Keratinocyte (primary cell): ENCODE measurements around the gene PPP1R12A. TPM values are rescaled to one million over a fixed set of nuclear protein-coding genes. Genes with fewer than 3 reads are reported as not detected.
A peak's percentile ranks its signal among the peaks of the same experiment; 100 is the strongest.

Source experiments
- DNase-seq: peaks from one replicate; pipeline ENCODE4 v3.0.0-alpha.2; 2011; ENCODE audit warnings: low read depth, missing footprints, low spot score
- FAIRE-seq: peaks from 2 replicates; lab custom pipeline; 2011; peaks lifted over from hg19 to GRCh38; lab: Jason Lieb, UNC
- H2AFZ ChIP-seq: 2 replicates; pipeline ENCODE4 v1.6.0; 2012; ENCODE audit warnings: low read length, control low read depth, inconsistent platforms; ENCODE audit not compliant: control insufficient read depth
- H3K27ac ChIP-seq: 2 replicates; pipeline ENCODE4 v1.5.1; 2011; ENCODE audit warnings: low read length; ENCODE audit not compliant: control insufficient read depth, insufficient read depth
- H3K27me3 ChIP-seq: 3 replicates; pipeline ENCODE4 v1.6.0; 2011; ENCODE audit warnings: low read length; ENCODE audit not compliant: control insufficient read depth, insufficient read depth; ENCODE audit errors: extremely low read depth
- H3K36me3 ChIP-seq, 2 experiments: 2 replicates in 1 of 2; 3 replicates in 1 of 2; pipeline ENCODE4 v1.5.1; 2011; ENCODE audit warnings: low read length in 2 of 2, mild to moderate bottlenecking in 1 of 2; ENCODE audit not compliant: control insufficient read depth in 2 of 2, insufficient read depth in 2 of 2; ENCODE audit errors: extremely low read depth in 1 of 2
- H3K4me1 ChIP-seq: 3 replicates; pipeline ENCODE4 v1.5.1; 2011; ENCODE audit warnings: low read length; ENCODE audit not compliant: control insufficient read depth, insufficient read depth; ENCODE audit errors: extremely low read depth
- H3K4me2 ChIP-seq: 3 replicates; pipeline ENCODE4 v1.6.0; 2011; ENCODE audit warnings: low read depth, low read length; ENCODE audit not compliant: control insufficient read depth, insufficient read depth; ENCODE audit errors: extremely low read depth
- H3K4me3 ChIP-seq, 3 experiments: fragments of 200-600 bp in 1 of 3; sonication (generic) in 1 of 3; 2 replicates in 2 of 3; 3 replicates in 1 of 3; pipeline ENCODE4 v1.5.1; 2011 to 2016; ENCODE audit warnings: low read length in 3 of 3, mild to moderate bottlenecking in 3 of 3, control low read depth in 2 of 3, inconsistent platforms in 1 of 3, low read depth in 1 of 3, mixed read lengths in 1 of 3, mixed run types in 1 of 3, moderate library complexity in 1 of 3; ENCODE audit not compliant: control insufficient read depth in 2 of 3, insufficient read depth in 2 of 3; ENCODE audit errors: extremely low read depth in 1 of 3
- H3K79me2 ChIP-seq: 2 replicates; pipeline ENCODE4 v1.6.0; 2012; ENCODE audit warnings: low read length; ENCODE audit not compliant: control insufficient read depth, insufficient read depth
- H3K9ac ChIP-seq: 3 replicates; pipeline ENCODE4 v1.6.0; 2011; ENCODE audit warnings: low read length; ENCODE audit not compliant: control insufficient read depth, insufficient read depth; ENCODE audit errors: extremely low read depth
- H3K9me1 ChIP-seq: 3 replicates; pipeline ENCODE4 v1.6.0; 2011; ENCODE audit warnings: low read length; ENCODE audit not compliant: control insufficient read depth, insufficient read depth; ENCODE audit errors: extremely low read depth
- H3K9me3 ChIP-seq: 2 replicates; pipeline ENCODE4 v1.5.1; 2012; ENCODE audit warnings: low read depth, low read length; ENCODE audit not compliant: control insufficient read depth
- H4K20me1 ChIP-seq: 3 replicates; pipeline ENCODE4 v1.6.0; 2011; ENCODE audit warnings: low read length; ENCODE audit not compliant: control insufficient read depth, insufficient read depth; ENCODE audit errors: extremely low read depth
- EZH2 ChIP-seq: IDR thresholded peaks from one replicate; pipeline ENCODE4 v1.6.1; 2012; ENCODE audit warnings: inconsistent platforms, mild to moderate bottlenecking, low read length, moderate library complexity
- dilution Hi-C: fragments of 300-500 bp; cut with MboI; formaldehyde crosslinking; loops from one replicate; pipeline ENCODE4 v1.7.0; 2020; ENCODE audit warnings: low sequenced_read_pairs; ENCODE audit not compliant: extremely low pct_ligation_motif_present
- polyA plus RNA-seq, 5 experiments: library from polyadenylated mRNA; depleted of rRNA in 3 of 5; stranded (reverse) in 3 of 5; stranded (forward) in 1 of 5; unstranded in 1 of 5; fragments of >200 nt; gene quantifications; 1 replicate in 1 of 5; 2 replicates in 3 of 5; 3 replicates in 1 of 5; pipeline versions ENCODE4 v1.2.1 to v1.2.3, GENCODE V29; 2011 to 2012; ENCODE audit warnings: missing spikeins in 2 of 5, low read depth in 1 of 5, low replicate concordance in 1 of 5
- TF ChIP-seq, protein P1 (sequence below), 3 experiments: IDR thresholded peaks in 1 of 3; conservative IDR thresholded peaks in 1 of 3; optimal IDR thresholded peaks in 1 of 3; 2 replicates in 2 of 3; 3 replicates in 1 of 3; pipeline versions ENCODE3 to v1.5.1; 2011; ENCODE audit warnings: low read length in 3 of 3, mild to moderate bottlenecking in 3 of 3, moderate library complexity in 2 of 3, control low read depth in 1 of 3, inconsistent platforms in 1 of 3; ENCODE audit not compliant: insufficient read depth in 2 of 3; ENCODE audit errors: extremely low read depth in 1 of 3

PPP1R12A gene
- polyA plus RNA-seq, 1 donor (not counting 4 experiments of a cell fraction or from before 2014, with no cell fraction given), result 45.2 TPM

DNA sequence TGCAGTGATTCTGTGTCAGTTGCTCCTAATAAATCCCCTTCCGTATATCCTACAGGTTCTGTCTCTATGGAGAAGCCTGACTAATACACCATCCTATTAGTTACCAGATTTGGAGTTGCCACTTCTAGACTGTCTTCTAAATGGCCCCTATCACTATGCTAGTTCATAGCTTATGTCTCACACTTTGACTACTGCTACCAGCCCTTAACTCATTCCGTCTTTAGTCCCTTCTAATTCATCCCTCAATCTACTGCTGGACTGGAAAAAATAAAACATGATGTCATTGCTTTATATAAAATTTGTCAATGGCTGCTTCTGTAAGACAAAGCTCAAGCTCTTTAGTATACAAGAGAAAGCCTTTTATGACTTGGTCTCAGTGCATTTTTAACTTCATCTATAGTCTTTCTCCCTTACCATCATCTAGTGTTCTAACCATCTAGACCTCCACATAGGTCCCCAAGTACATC, 99.5 kb downstream of the PPP1R12A start:
- Histone ChIP-seq H3K4me2 (no peak overlapping the region), H4K20me1 (no peaks in the 10 kb centered on the region), H3K9me1 (no peaks in the 10 kb centered on the region), H3K79me2 (peaks cover 32% of the 10 kb centered on the region), H3K27ac (no peak overlapping the region), H3K4me1 (no peaks in the 10 kb centered on the region), H3K36me3 (peaks cover 0 to 6% of the 10 kb centered on the region in 2 experiments), H2AFZ (no peak overlapping the region), H3K9ac (no peak overlapping the region), H3K4me3 (no peak overlapping the region), H3K9me3 (peaks cover 11% of the 10 kb centered on the region), H3K27me3 (no peaks in the 10 kb centered on the region)
- TF ChIP-seq EZH2, result no peak
- TF ChIP-seq, protein P1, sequence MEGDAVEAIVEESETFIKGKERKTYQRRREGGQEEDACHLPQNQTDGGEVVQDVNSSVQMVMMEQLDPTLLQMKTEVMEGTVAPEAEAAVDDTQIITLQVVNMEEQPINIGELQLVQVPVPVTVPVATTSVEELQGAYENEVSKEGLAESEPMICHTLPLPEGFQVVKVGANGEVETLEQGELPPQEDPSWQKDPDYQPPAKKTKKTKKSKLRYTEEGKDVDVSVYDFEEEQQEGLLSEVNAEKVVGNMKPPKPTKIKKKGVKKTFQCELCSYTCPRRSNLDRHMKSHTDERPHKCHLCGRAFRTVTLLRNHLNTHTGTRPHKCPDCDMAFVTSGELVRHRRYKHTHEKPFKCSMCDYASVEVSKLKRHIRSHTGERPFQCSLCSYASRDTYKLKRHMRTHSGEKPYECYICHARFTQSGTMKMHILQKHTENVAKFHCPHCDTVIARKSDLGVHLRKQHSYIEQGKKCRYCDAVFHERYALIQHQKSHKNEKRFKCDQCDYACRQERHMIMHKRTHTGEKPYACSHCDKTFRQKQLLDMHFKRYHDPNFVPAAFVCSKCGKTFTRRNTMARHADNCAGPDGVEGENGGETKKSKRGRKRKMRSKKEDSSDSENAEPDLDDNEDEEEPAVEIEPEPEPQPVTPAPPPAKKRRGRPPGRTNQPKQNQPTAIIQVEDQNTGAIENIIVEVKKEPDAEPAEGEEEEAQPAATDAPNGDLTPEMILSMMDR (optimal IDR thresholded peaks at IDR 0.05 in 1 of 3, IDR thresholded peaks at IDR 0.05 in 1 of 3, conservative IDR thresholded peaks at IDR 0.05 in 1 of 3; ENCODE audit: extremely low read depth in 1 of 3, insufficient read depth in 2 of 3, low read length in 3 of 3), result no peak
- DNase-seq (no peak), FAIRE-seq (peak; percentile 17)
- dilution Hi-C loops, result no loop called here

DNA sequence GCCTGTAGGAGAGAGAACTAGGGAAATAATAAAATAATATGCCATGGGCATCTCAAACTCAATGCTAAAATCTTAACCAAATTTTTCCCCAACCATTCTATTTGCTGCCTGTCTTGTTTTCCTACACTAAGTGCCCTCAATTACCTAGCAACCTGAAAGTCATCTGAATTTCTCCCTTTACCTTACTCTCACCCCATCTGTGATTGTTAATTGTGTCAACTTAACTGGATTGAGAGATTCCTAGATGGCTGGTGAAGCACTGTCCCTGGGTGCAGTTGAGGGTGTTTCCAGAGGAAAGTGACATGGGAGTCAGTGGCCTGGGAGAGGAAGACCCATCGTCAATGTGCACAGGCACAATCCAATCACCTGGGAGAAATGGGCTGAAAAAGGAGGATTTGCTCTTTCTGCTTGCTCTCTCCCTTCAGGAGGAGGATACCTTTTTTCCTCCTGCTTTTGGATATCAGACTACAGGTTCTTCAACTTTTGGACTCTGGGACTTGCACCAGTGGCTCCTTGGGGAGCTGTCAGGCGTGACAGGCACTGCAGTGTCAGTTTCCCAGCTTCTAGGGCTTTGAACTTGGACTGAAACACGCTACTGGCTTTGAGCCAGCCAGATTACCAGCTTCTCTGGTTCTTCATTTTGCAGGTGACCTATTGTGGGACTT, 100.1 kb downstream of the PPP1R12A start:
- no peak overlapping the region for H3K27ac ChIP-seq
- H3K79me2 ChIP-seq, result peaks cover 32% of the 10 kb centered on the region

More for the DNA sequence above, 100.1 kb downstream of the PPP1R12A start:
- FAIRE-seq (no peak), DNase-seq (no peak)
- Histone ChIP-seq H3K27me3 (no peaks in the 10 kb centered on the region), H3K36me3 (peaks cover 0 to 6% of the 10 kb centered on the region in 2 experiments), H3K9ac (no peak overlapping the region), H3K9me3 (peaks cover 11% of the 10 kb centered on the region), H3K4me3 (no peak overlapping the region), H3K4me1 (no peaks in the 10 kb centered on the region), H3K4me2 (no peak overlapping the region), H4K20me1 (no peaks in the 10 kb centered on the region), H2AFZ (no peak overlapping the region), H3K9me1 (no peaks in the 10 kb centered on the region)
- dilution Hi-C loops, result no loop called here
- no peak for TF ChIP-seq EZH2
- TF ChIP-seq, protein P1 (optimal IDR thresholded peaks at IDR 0.05 in 1 of 3, IDR thresholded peaks at IDR 0.05 in 1 of 3, conservative IDR thresholded peaks at IDR 0.05 in 1 of 3; ENCODE audit: extremely low read depth in 1 of 3, insufficient read depth in 2 of 3, low read length in 3 of 3), result no peak
